C4-2B (cell line): ENCODE measurements around the gene SEMA3C.

ENCODE experiments used
- ZFX ChIP-seq: fragments of 450-650 bp; IDR thresholded peaks from 2 replicates; pipeline ENCODE4 v1.6.1; 2017
- TF ChIP-seq, protein P1 (sequence below): fragments of 450-650 bp; conservative IDR thresholded peaks from 2 replicates; pipeline ENCODE4 v1.5.1; 2017; ENCODE audit warnings: mild to moderate bottlenecking

DNA sequence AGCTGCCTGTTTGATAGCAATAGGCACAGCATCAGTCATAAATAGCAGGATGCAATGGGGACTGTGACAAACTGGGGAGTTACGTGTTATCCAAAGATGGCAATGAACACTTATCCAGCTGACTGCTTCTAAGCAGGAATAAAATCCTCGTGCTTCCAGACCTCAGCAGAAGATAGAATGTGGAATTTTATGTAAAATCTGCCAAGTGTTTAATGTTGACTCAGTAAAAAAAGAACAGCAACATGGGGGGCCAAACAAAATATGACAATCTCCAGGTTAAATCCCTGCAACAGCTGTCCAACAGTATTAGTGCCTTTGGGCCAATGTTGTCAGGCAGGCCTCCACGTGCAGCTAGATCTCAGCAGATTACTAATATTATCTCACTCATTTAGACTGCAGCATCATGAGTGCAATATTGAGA is 127.3 kb downstream of the SEMA3C start:
- TF ChIP-seq, protein P1, sequence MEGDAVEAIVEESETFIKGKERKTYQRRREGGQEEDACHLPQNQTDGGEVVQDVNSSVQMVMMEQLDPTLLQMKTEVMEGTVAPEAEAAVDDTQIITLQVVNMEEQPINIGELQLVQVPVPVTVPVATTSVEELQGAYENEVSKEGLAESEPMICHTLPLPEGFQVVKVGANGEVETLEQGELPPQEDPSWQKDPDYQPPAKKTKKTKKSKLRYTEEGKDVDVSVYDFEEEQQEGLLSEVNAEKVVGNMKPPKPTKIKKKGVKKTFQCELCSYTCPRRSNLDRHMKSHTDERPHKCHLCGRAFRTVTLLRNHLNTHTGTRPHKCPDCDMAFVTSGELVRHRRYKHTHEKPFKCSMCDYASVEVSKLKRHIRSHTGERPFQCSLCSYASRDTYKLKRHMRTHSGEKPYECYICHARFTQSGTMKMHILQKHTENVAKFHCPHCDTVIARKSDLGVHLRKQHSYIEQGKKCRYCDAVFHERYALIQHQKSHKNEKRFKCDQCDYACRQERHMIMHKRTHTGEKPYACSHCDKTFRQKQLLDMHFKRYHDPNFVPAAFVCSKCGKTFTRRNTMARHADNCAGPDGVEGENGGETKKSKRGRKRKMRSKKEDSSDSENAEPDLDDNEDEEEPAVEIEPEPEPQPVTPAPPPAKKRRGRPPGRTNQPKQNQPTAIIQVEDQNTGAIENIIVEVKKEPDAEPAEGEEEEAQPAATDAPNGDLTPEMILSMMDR: no peak
- no peak for TF ChIP-seq ZFX
